Tibial nerve (tissue), 3 donors: Measurements from ENCODE around the gene CHD6.

Experiments
- CTCF ChIP-seq, 5 experiments: fragments of 200-600 bp in 3 of 5; fragments of 450-650 bp in 2 of 5; sonication (generic) in 3 of 5; IDR thresholded peaks; one replicate each; pipeline ENCODE4 v1.5.1; 2016 to 2019; ENCODE audit warnings: antibody characterized with exemption in 5 of 5, mild to moderate bottlenecking in 3 of 5, moderate library complexity in 2 of 5
- POLR2A ChIP-seq, 2 donors: fragments of 450-650 bp; IDR thresholded peaks; one replicate each; pipeline ENCODE4 v1.6.1; 2017; ENCODE audit warnings: antibody characterized with exemption in 2 of 2, mild to moderate bottlenecking in 2 of 2, moderate library complexity in 2 of 2

- TF ChIP-seq CTCF (IDR thresholded peaks at IDR 0.05) (no peak), POLR2A (IDR thresholded peaks at IDR 0.05) (no peak)
These were observed 110.7 kb downstream of the CHD6 start for GRCh38 chr20:41507436-41507835.
